CD14-positive monocyte (primary cell): ENCODE data around the gene RCOR1. TPM values are rescaled to one million over a fixed set of nuclear protein-coding genes. Genes with fewer than 3 reads are reported as not detected.
A peak's percentile ranks its signal among the peaks of the same experiment; 100 is the strongest.

Experiments
- DNase-seq, 3 donors: peaks; one replicate each; pipeline ENCODE4 v3.0.0-alpha.2; 2011 to 2022
- H2AFZ ChIP-seq: 2 replicates; pipeline ENCODE4 v1.6.0; 2012; ENCODE audit warnings: mild to moderate bottlenecking, low read depth, low read length, inconsistent platforms; ENCODE audit not compliant: insufficient read depth, poor library complexity, severe bottlenecking
- H3K27ac ChIP-seq, 2 donors: 1 replicate in 1 of 2; 2 replicates in 1 of 2; pipeline ENCODE4 v1.5.1; 2012 to 2013; ENCODE audit warnings: low read length in 2 of 2, control low read depth in 1 of 2, inconsistent platforms in 1 of 2, low read depth in 1 of 2, mild to moderate bottlenecking in 1 of 2
- H3K27me3 ChIP-seq, 2 donors: one replicate each; pipeline versions ENCODE4 v1.6.0 to v1.6.1; 2011 to 2013; ENCODE audit warnings: low read length in 2 of 2; ENCODE audit not compliant: control insufficient read depth in 2 of 2, insufficient read depth in 2 of 2
- H3K36me3 ChIP-seq, 2 donors: replicated peaks in 1 of 2; 1 replicate in 1 of 2; 2 replicates in 1 of 2; pipeline versions ENCODE4 v1.5.1 to v1.6.1; 2012 to 2013; ENCODE audit warnings: low read length in 2 of 2, control low read depth in 1 of 2, inconsistent platforms in 1 of 2, mild to moderate bottlenecking in 1 of 2; ENCODE audit not compliant: insufficient read depth in 2 of 2, control insufficient read depth in 1 of 2
- H3K4me1 ChIP-seq, 2 donors: 1 replicate in 1 of 2; 2 replicates in 1 of 2; pipeline versions ENCODE4 v1.5.1 to v1.6.1; 2012 to 2013; ENCODE audit warnings: low read length in 2 of 2, control low read depth in 1 of 2, inconsistent platforms in 1 of 2, mild to moderate bottlenecking in 1 of 2, moderate library complexity in 1 of 2; ENCODE audit not compliant: insufficient read depth in 2 of 2, control insufficient read depth in 1 of 2
- H3K4me2 ChIP-seq: replicated peaks from 2 replicates; pipeline ENCODE3; 2012; ENCODE audit warnings: low read length, moderate library complexity, mild to moderate bottlenecking; ENCODE audit not compliant: poor library complexity, severe bottlenecking; ENCODE audit errors: extremely low read depth
- H3K4me3 ChIP-seq, 3 experiments: fragments of 200-600 bp in 1 of 3; sonication (generic) in 1 of 3; replicated peaks in 1 of 3; 1 replicate in 2 of 3; 2 replicates in 1 of 3; pipeline ENCODE4 v1.5.1; 2011 to 2013; ENCODE audit warnings: low read length in 3 of 3, mild to moderate bottlenecking in 3 of 3, control low read depth in 2 of 3, low read depth in 2 of 3, inconsistent platforms in 1 of 3, moderate library complexity in 1 of 3
- H3K79me2 ChIP-seq: 2 replicates; pipeline ENCODE4 v1.6.0; 2012; ENCODE audit warnings: mild to moderate bottlenecking, control low read depth, inconsistent platforms, low read length, moderate library complexity; ENCODE audit not compliant: insufficient read depth
- H3K9ac ChIP-seq: 2 replicates; pipeline ENCODE4 v1.6.0; 2017; ENCODE audit warnings: low read length, mild to moderate bottlenecking; ENCODE audit not compliant: insufficient read depth, poor library complexity, severe bottlenecking
- H3K9me3 ChIP-seq, 2 donors: replicated peaks in 1 of 2; 1 replicate in 1 of 2; 2 replicates in 1 of 2; pipeline versions ENCODE4 v1.5.1 to v1.6.1; 2012 to 2013; ENCODE audit warnings: low read length in 2 of 2, control low read depth in 1 of 2; ENCODE audit not compliant: control insufficient read depth in 1 of 2, insufficient read depth in 1 of 2
- H4K20me1 ChIP-seq: 2 replicates; pipeline ENCODE4 v1.6.0; 2012; ENCODE audit warnings: mild to moderate bottlenecking, low read length, control low read depth, moderate library complexity; ENCODE audit not compliant: insufficient read depth
- H3K27ac Mint-ChIP-seq, 7 donors: one replicate each; pipeline ENCODE4 v1.8.0; 2020; ENCODE audit warnings: mild to moderate bottlenecking in 7 of 7, mixed read lengths in 7 of 7, moderate library complexity in 6 of 7, inconsistent platforms in 2 of 7
- H3K27me3 Mint-ChIP-seq, 3 donors: one replicate each; pipeline ENCODE4 v1.8.0; 2021 to 2022; ENCODE audit warnings: low read depth in 3 of 3, mild to moderate bottlenecking in 3 of 3, mixed read lengths in 3 of 3, moderate library complexity in 3 of 3, inconsistent platforms in 1 of 3
- H3K36me3 Mint-ChIP-seq, 2 donors: one replicate each; pipeline ENCODE4 v1.8.0; 2020; ENCODE audit warnings: mixed read lengths in 2 of 2, inconsistent platforms in 1 of 2, mild to moderate bottlenecking in 1 of 2
- H3K4me1 Mint-ChIP-seq: one replicate; pipeline ENCODE4 v1.8.0; 2020; ENCODE audit warnings: mild to moderate bottlenecking, mixed read lengths
- H3K4me3 Mint-ChIP-seq, 2 donors: one replicate each; pipeline ENCODE4 v1.8.0; 2020; ENCODE audit warnings: mild to moderate bottlenecking in 2 of 2, mixed read lengths in 2 of 2, moderate library complexity in 1 of 2
- H3K9me3 Mint-ChIP-seq, 7 donors: one replicate each; pipeline ENCODE4 v1.8.0; 2020 to 2022; ENCODE audit warnings: mixed read lengths in 7 of 7, mild to moderate bottlenecking in 6 of 7, moderate library complexity in 6 of 7, inconsistent platforms in 2 of 7
- CTCF ChIP-seq: fragments of 200-600 bp; IDR thresholded peaks from one replicate; pipeline ENCODE4 v1.8.0; 2022; ENCODE audit warnings: antibody characterized with exemption, mild to moderate bottlenecking
- WGBS: methylation state at CpG from one replicate; pipeline ENCODE4 v1.1.5; 2013; ENCODE audit warnings: missing lambda C conversion rate; ENCODE audit not compliant: insufficient coverage; 5-methylcytosine and 5-hydroxymethylcytosine counted together
- intact Hi-C, 2 donors: fragments of 100-400 bp; cut with micrococcal nuclease; formaldehyde crosslinking; loops; one replicate each; pipeline versions ENCODE4 v1.15.0 to v1.15.1; 2023
- polyA plus RNA-seq, 3 donors: library from polyadenylated mRNA; depleted of rRNA in 1 of 3; unstranded in 2 of 3; stranded (reverse) in 1 of 3; fragments of 300-500 nt in 2 of 3; fragments of >200 nt in 1 of 3; fragmentation: Illumina TruSeq in 2 of 3; gene quantifications; 1 replicate in 2 of 3; 2 replicates in 1 of 3; pipeline ENCODE4 v1.2.3, GENCODE V29; 2012 to 2021

RCOR1 gene
- polyA plus RNA-seq, 3 donors = 2.1 to 36.6 (median 2.3) TPM

- Histone ChIP-seq H3K4me1 (peaks cover 16 to 26% of the 10 kb centered on the region in 2 donors), H3K9me3 (no peaks in the 10 kb centered on the region), H3K4me3 (peak overlapping the region; percentile 62 to 99 (median 97)), H2AFZ (no peak overlapping the region), H4K20me1 (peaks cover 66% of the 10 kb centered on the region), H3K4me2 (peak overlapping the region; percentile 91), H3K79me2 (peaks cover 72% of the 10 kb centered on the region), H3K27me3 (no peaks in the 10 kb centered on the region), H3K27ac (peak overlapping the region in 1 of 2 donors; percentile 90), H3K9ac (peak overlapping the region; percentile 93), H3K36me3 (peaks cover 8 to 29% of the 10 kb centered on the region in 2 donors)
- H3K27ac Mint-ChIP-seq = peak overlapping the region; percentile 90 to 97 (median 94)
- peaks cover 1 to 2% (median 2%) of the 10 kb centered on the region in 3 donors for H3K27me3 Mint-ChIP-seq
- no CpG with 5 or more reads among the region's 7 CpGs for WGBS
- H3K4me1 Mint-ChIP-seq = peaks cover 36% of the 10 kb centered on the region
- intact Hi-C loops = loop anchor here (5.0 kb wide), 2 partner anchors 37 to 67 kb away; no protein-coding TSS in a partner anchor
- H3K36me3 Mint-ChIP-seq = peaks cover 6 to 36% of the 10 kb centered on the region in 2 donors
- peak; percentile 90 for TF ChIP-seq CTCF
- DNase-seq = peak; percentile 83 to 89 (median 87)
- peaks cover 0 to 2% (median 0%) of the 10 kb centered on the region in 7 donors for H3K9me3 Mint-ChIP-seq
- H3K4me3 Mint-ChIP-seq = peak overlapping the region; percentile 99
These were observed 2.2 kb downstream of the RCOR1 start for GRCh38 chr14:102594514-102595175.

DNA sequence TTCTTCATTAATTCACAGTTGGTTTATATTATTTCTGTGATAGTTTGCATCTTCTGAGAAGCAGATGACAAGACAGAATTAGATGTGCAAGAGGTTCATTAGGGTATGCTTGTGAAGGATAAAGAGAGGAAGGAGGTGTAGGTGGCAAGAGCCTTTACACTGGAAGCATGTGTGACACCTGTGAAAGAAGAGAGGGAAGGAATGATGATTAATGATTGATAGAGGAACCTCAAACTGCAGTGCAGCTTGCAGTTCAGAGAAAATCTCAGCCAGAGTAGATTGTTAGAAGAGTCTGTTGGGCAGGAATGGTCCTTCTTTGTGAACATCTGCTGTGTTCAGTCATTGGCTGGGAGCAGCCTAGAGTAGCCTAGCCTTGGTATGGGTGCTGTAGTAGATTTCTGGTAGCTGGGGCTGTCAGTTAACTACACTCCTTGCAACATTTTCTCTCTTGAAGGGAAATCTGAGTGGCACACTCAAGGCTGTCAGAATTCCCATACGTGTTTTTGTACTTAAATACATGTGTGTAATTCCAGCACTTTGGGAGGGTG, 9.0 kb downstream of the RCOR1 start:
- DNase-seq = no peak
- H3K9ac ChIP-seq = no peak overlapping the region
- H3K36me3 ChIP-seq = peaks cover 7 to 28% of the 10 kb centered on the region in 2 donors
- Mint-ChIP-seq H3K27ac (peak overlapping the region in 4 of 7 donors; percentile 6 to 87 (median 21)), H3K4me3 (no peak overlapping the region), H3K36me3 (peaks cover 18 to 45% of the 10 kb centered on the region in 2 donors), H3K9me3 (no peaks in the 10 kb centered on the region), H3K27me3 (peaks cover 0 to 1% (median 0%) of the 10 kb centered on the region in 3 donors), H3K4me1 (peaks cover 32% of the 10 kb centered on the region)
- no peak overlapping the region for H3K4me3 ChIP-seq
- no peak for TF ChIP-seq CTCF
- peaks cover 100% of the 10 kb centered on the region for H3K79me2 ChIP-seq
- H2AFZ ChIP-seq = no peak overlapping the region
- no peaks in the 10 kb centered on the region for H3K27me3 ChIP-seq
- peaks cover 8 to 9% of the 10 kb centered on the region in 2 donors for H3K4me1 ChIP-seq
- intact Hi-C loops = no loop called here
- H3K4me2 ChIP-seq = no peak overlapping the region
- no peaks in the 10 kb centered on the region for H3K9me3 ChIP-seq
- 80% methylated on average over 1 of the region's 1 CpG for WGBS
- no peak overlapping the region for H3K27ac ChIP-seq
- H4K20me1 ChIP-seq = peaks cover 100% of the 10 kb centered on the region
